WI38 (cell line): ENCODE results near the gene FEV.

Source experiments
- H3K4me3 ChIP-seq: 2 replicates; pipeline ENCODE4 v1.5.1; 2011; ENCODE audit warnings: low read depth, mild to moderate bottlenecking, control low read depth, low read length
- TF ChIP-seq, protein P1 (sequence below): IDR thresholded peaks from 2 replicates; pipeline ENCODE4 v1.5.1; 2012; ENCODE audit warnings: low read depth, mild to moderate bottlenecking, control low read depth, low read length

Gene FEV

DNA sequence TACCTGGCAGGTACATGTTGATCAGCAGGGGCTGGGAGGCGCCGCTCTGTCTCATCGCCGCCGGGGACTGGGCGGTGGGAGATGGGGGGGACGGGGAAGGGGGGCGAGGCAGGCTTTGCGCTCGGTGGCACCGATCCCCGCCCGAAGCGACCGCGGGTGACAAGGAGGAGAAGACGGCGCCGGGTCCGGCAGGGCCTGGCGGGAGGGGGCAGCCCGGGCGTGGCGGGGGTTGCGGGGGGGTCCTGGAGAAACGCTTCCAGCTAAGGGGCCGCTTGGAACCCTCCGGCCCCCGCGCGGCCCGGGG is at the start of gene FEV:
FEV (minus strand) TSS at position 164 of the 304 bp plus-strand sequence; CDS start at position 55, 109 bp downstream.
- H3K4me3 ChIP-seq, result no peak within 1 kb of the TSS
- TF ChIP-seq, protein P1, sequence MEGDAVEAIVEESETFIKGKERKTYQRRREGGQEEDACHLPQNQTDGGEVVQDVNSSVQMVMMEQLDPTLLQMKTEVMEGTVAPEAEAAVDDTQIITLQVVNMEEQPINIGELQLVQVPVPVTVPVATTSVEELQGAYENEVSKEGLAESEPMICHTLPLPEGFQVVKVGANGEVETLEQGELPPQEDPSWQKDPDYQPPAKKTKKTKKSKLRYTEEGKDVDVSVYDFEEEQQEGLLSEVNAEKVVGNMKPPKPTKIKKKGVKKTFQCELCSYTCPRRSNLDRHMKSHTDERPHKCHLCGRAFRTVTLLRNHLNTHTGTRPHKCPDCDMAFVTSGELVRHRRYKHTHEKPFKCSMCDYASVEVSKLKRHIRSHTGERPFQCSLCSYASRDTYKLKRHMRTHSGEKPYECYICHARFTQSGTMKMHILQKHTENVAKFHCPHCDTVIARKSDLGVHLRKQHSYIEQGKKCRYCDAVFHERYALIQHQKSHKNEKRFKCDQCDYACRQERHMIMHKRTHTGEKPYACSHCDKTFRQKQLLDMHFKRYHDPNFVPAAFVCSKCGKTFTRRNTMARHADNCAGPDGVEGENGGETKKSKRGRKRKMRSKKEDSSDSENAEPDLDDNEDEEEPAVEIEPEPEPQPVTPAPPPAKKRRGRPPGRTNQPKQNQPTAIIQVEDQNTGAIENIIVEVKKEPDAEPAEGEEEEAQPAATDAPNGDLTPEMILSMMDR, result no peak

DNA sequence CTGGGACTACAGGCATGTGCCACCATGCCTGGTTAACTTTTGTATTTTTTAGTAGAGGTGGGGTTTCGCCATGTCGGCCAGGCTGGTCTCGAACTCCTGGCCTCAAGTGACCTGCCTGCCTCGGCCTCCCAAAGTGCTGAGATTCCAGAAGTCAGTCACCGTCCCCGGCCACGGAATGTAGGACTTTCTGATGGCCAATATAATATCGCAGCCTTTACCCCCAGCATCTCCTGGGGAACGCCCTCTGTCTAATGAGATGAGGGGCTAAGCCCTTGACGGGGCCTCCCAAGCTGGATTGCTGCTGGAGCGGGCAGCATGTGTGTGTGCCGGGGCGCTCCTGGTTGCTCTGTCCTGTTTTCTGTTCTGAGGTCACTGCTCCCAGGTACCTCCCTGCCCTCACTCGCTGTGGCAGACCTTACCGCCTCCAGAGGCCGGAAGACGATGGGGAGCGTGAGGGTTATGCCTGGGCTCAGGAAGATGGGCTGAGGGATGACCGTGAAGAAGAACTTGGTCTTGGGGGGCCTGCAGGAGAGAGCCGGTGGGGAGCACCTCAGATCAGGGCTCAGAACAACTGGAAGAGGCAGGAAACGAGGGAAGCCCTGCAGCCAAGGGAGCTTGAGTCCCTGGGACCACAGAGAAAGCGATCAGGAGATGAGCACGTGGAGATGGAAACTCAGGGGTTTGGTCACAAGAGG is 47.2 kb upstream of the FEV start:
- TF ChIP-seq, protein P1, result no peak
- H3K4me3 ChIP-seq, result no peak overlapping the region

DNA sequence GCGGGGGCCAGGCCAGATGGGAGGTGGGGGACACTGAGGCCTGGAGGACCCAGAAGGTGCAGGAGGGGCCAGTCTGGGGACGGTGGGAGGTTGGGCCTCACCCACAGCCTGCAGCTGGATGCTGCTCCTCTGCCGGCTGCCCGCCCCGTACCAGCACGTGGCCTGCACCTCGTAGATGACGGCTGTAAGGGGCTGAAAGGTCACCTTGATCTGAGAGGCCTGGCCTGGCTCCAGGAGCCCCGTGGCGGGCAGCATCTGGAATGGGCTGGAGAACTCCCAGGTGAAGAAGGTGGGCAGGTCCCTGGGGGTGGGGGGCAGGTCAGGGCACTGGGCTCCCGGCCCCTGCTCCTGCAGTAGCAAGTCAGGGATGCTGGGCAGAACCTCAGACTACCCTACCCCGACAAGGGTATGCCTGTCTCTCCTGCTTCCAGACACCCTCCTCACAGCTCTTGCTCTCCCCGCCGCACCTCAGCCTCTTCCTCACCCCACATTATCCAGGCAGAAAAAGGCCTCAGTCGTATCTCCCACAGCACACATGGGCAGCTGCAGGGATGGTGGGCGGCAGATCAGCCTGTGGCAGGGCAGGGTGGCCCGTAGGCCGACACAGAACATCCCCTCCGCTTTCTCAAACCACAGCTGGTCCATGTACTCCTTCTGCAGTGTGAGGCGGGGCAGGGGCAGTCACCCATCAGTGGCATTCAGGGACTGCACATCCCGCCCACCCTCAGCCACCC is 46.2 kb upstream of the FEV start:
- H3K4me3 ChIP-seq, result no peak overlapping the region
- TF ChIP-seq, protein P1, result no peak

DNA sequence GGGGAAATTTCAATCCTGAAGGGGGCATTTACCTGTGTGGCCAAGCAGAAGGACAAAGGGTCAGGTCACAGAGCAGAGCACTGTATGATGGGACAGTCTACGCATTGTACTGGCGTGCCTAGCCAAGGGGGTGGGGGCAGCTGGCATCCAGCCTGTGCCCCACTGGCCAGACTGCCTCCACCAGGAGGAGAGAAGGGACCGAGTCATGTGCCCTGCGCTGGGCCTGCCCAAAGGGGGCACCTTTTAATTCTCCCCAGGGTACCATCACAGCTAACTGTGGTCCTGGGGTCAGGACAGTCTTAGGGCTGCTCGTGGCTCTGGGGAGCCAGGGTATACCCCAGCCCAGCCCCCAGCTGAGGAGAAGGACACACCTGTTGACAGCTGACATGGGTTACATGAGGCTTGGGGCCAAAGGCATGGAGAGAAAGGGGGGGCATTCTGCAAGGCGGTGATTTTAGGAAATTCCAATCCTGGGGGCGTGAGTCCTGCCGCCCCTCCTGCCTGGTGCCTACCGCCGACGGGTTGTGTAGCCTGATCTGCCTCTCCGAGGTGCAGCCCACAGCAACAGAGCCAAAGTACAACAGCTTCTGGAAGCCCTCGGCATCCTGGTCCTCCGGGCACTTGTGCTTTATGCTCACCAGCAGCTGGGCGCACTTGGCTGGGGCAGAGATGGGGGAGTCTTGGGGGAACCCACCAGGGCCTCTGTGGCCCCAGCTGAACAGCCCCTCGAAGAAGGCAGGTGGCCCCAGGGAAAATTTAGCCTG is 45.4 kb upstream of the FEV start:
- H3K4me3 ChIP-seq, result no peak overlapping the region
- TF ChIP-seq, protein P1, result no peak

DNA sequence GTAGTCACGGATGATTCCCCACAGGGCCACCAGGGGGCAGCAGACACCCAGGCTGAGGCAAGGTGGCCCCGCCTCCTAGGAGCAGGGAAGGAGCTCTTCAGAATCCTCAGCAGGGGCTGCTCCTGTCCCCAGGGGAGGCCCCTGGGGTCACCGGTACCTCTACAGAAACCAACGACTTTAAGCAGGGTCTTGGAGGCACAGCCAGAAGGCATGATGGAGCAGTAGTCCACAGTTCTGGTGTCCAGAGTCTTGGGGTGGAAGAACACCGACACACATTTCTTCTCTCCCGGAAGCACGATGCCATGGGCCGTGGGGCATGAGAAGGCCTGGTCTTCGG is 44.8 kb upstream of the FEV start:
- TF ChIP-seq, protein P1, result peak; percentile 96
- H3K4me3 ChIP-seq, result no peak overlapping the region

DNA sequence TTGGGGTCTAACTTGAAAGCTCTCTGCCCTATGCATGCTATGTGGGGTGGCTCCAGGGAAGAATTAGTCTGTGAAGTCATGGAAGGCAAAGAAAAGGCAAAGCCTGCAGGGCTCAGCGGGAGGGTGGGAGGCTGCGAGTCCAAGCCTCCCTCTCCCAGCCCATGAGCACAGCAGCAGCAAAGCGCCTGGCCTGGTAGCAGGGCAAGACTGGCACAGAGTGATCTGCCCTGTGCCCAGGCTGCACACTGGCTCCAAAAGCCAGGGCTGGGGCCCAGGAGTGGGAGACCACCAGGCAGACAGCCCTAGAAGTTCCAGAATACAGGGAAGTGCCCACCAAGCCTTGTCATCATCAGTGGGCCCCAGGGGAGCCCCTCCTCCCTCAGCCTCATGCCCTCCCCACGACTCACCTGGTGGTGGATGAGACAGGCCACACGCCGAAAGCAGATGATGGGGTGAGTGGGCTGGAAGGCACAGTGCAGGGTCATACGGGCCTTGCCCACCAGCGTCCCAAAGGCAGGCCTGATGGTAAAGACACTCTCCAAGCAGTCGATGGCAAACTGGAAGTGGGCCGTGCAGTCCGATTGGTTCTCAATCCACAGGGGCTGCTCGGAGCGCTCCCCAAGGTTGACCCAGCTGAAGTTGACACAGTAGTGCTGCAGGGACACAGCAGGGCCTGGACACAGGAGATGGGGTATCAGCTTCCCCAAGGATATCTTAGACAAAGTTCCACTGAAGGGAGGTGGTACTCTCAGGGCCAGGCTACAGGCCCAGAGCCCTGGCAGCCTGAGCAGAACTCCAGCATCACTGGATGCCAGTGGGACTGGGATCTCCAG is 44.2 kb upstream of the FEV start:
- TF ChIP-seq, protein P1, result no peak
- H3K4me3 ChIP-seq, result no peak overlapping the region
